Measurements from ENCODE around the gene SMIM9. TPM values are rescaled to one million over a fixed set of nuclear protein-coding genes. Genes with fewer than 3 reads are reported as not detected.
A peak's percentile ranks its signal among the peaks of the same experiment; 100 is the strongest.

SMIM9 gene
- total RNA-seq, 2 donors from 2014 or later, result not detected

- no peaks in the 10 kb centered on the region for H3K36me3 Mint-ChIP-seq (ENCODE audit: low read depth)
- no peak for DNase-seq
- H3K27ac Mint-ChIP-seq, result no peak overlapping the region
- H3K4me3 Mint-ChIP-seq, result no peak overlapping the region
- H3K27me3 Mint-ChIP-seq, result peaks cover under 1% of the 10 kb centered on the region
- H3K4me1 Mint-ChIP-seq, result peaks cover 3% of the 10 kb centered on the region
- no peak for ATAC-seq
- no peaks in the 10 kb centered on the region for H3K9me3 ChIP-seq (ENCODE audit: control insufficient read depth, low read length, poor library complexity, severe bottlenecking)
Measured at GRCh38 chrX:154806837-154807501, 27.5 kb downstream of the SMIM9 start.

- Mint-ChIP-seq H3K27ac (no peak overlapping the region), H3K4me1 (peaks cover 3% of the 10 kb centered on the region), H3K27me3 (no peaks in the 10 kb centered on the region)
Measured at GRCh38 chrX:154805696-154806091, 28.8 kb downstream of the SMIM9 start.

GRCh38 chrX:154804957-154805695 lies 29.3 kb downstream of the SMIM9 start, which contains the start of gene MPP1:
MPP1 (minus strand) TSS chrX:154805485; CDS start chrX:154805373, 112 bp downstream.
- Mint-ChIP-seq H3K4me1 (peaks cover 3% of the 10 kb centered on the region), H3K4me3 (peak within 1 kb of the TSS; percentile 84), H3K36me3 (ENCODE audit: low read depth) (no peaks in the 10 kb centered on the region), H3K27me3 (no peaks in the 10 kb centered on the region), H3K27ac (no peak within 1 kb of the TSS)
- no peaks in the 10 kb centered on the region for H3K9me3 ChIP-seq (ENCODE audit: control insufficient read depth, low read length, poor library complexity, severe bottlenecking)
- DNase-seq (peak; percentile 59 to 74 (median 63)), ATAC-seq (peak; percentile 99)

More at GRCh38 chrX:154805696-154806091, 28.8 kb downstream of the SMIM9 start:
- no peak for DNase-seq
- H3K9me3 ChIP-seq (ENCODE audit: control insufficient read depth, low read length, poor library complexity, severe bottlenecking), result no peaks in the 10 kb centered on the region
- no peaks in the 10 kb centered on the region for H3K36me3 Mint-ChIP-seq (ENCODE audit: low read depth)
- peak overlapping the region; percentile 84 for H3K4me3 Mint-ChIP-seq
- no peak for ATAC-seq

GRCh38 chrX:154804261-154804956 lies 30.1 kb downstream of the SMIM9 start:
- no peaks in the 10 kb centered on the region for H3K36me3 Mint-ChIP-seq (ENCODE audit: low read depth)
- H3K9me3 ChIP-seq (ENCODE audit: control insufficient read depth, low read length, poor library complexity, severe bottlenecking), result no peaks in the 10 kb centered on the region
- H3K4me3 Mint-ChIP-seq, result peak overlapping the region; percentile 84
- ATAC-seq (no peak), DNase-seq (no peak)
- H3K4me1 Mint-ChIP-seq, result peaks cover 3% of the 10 kb centered on the region
- no peak overlapping the region for H3K27ac Mint-ChIP-seq
- H3K27me3 Mint-ChIP-seq, result no peaks in the 10 kb centered on the region

- no peak overlapping the region for H3K27ac Mint-ChIP-seq
- no peak for ATAC-seq
- DNase-seq, result no peak
- no peaks in the 10 kb centered on the region for H3K9me3 ChIP-seq (ENCODE audit: control insufficient read depth, low read length, poor library complexity, severe bottlenecking)
- H3K27me3 Mint-ChIP-seq, result no peaks in the 10 kb centered on the region
- H3K4me1 Mint-ChIP-seq, result peaks cover 8% of the 10 kb centered on the region
- no peaks in the 10 kb centered on the region for H3K36me3 Mint-ChIP-seq (ENCODE audit: low read depth)
- H3K4me3 Mint-ChIP-seq, result no peak overlapping the region
Measured at GRCh38 chrX:154802947-154803346, 31.5 kb downstream of the SMIM9 start.

- H3K27me3 Mint-ChIP-seq, result no peaks in the 10 kb centered on the region
- peaks cover 8% of the 10 kb centered on the region for H3K4me1 Mint-ChIP-seq
- peak overlapping the region; percentile 34 for H3K27ac Mint-ChIP-seq
- DNase-seq (no peak), ATAC-seq (no peak)
- H3K4me3 Mint-ChIP-seq, result no peak overlapping the region
- no peaks in the 10 kb centered on the region for H3K9me3 ChIP-seq (ENCODE audit: control insufficient read depth, low read length, poor library complexity, severe bottlenecking)
- H3K36me3 Mint-ChIP-seq (ENCODE audit: low read depth), result no peaks in the 10 kb centered on the region
Measured at GRCh38 chrX:154800478-154801210, 33.8 kb downstream of the SMIM9 start.

- Mint-ChIP-seq H3K27me3 (no peaks in the 10 kb centered on the region), H3K4me1 (peaks cover 8% of the 10 kb centered on the region)
- ATAC-seq, result no peak
Measured at GRCh38 chrX:154799556-154800348, 34.7 kb downstream of the SMIM9 start.

GRCh38 chrX:154797006-154797405 lies 37.5 kb downstream of the SMIM9 start:
- Mint-ChIP-seq H3K4me3 (no peak overlapping the region), H3K27ac (no peak overlapping the region), H3K36me3 (ENCODE audit: low read depth) (no peaks in the 10 kb centered on the region), H3K27me3 (no peaks in the 10 kb centered on the region), H3K4me1 (peaks cover 4% of the 10 kb centered on the region)
- H3K9me3 ChIP-seq (ENCODE audit: control insufficient read depth, low read length, poor library complexity, severe bottlenecking), result no peaks in the 10 kb centered on the region
- no peak for ATAC-seq
- DNase-seq, result no peak

More at GRCh38 chrX:154799556-154800348, 34.7 kb downstream of the SMIM9 start:
- H3K9me3 ChIP-seq (ENCODE audit: control insufficient read depth, low read length, poor library complexity, severe bottlenecking), result no peaks in the 10 kb centered on the region
- no peak overlapping the region for H3K4me3 Mint-ChIP-seq
- H3K36me3 Mint-ChIP-seq (ENCODE audit: low read depth), result no peaks in the 10 kb centered on the region
- H3K27ac Mint-ChIP-seq, result peak overlapping the region; percentile 34
- DNase-seq, result no peak

- Mint-ChIP-seq H3K4me3 (no peak overlapping the region), H3K4me1 (peaks cover 4% of the 10 kb centered on the region), H3K27me3 (no peaks in the 10 kb centered on the region), H3K27ac (no peak overlapping the region), H3K36me3 (ENCODE audit: low read depth) (no peaks in the 10 kb centered on the region)
- ATAC-seq (no peak), DNase-seq (no peak)
- H3K9me3 ChIP-seq (ENCODE audit: control insufficient read depth, low read length, poor library complexity, severe bottlenecking), result no peaks in the 10 kb centered on the region
Measured at GRCh38 chrX:154795016-154795415, 39.4 kb downstream of the SMIM9 start.

GRCh38 chrX:154793084-154793795 lies 41.2 kb downstream of the SMIM9 start:
- ATAC-seq (no peak), DNase-seq (no peak)
- Mint-ChIP-seq H3K27me3 (no peaks in the 10 kb centered on the region), H3K36me3 (ENCODE audit: low read depth) (no peaks in the 10 kb centered on the region), H3K4me1 (no peaks in the 10 kb centered on the region), H3K4me3 (no peak overlapping the region), H3K27ac (no peak overlapping the region)
- H3K9me3 ChIP-seq (ENCODE audit: control insufficient read depth, low read length, poor library complexity, severe bottlenecking), result no peaks in the 10 kb centered on the region

- no peaks in the 10 kb centered on the region for H3K27me3 Mint-ChIP-seq
- no peak for ATAC-seq
Measured at GRCh38 chrX:154791939-154792338, 42.5 kb downstream of the SMIM9 start.

GRCh38 chrX:154791467-154791866 lies 43.0 kb downstream of the SMIM9 start:
- DNase-seq, result no peak
- no peaks in the 10 kb centered on the region for H3K9me3 ChIP-seq (ENCODE audit: control insufficient read depth, low read length, poor library complexity, severe bottlenecking)
- H3K4me1 Mint-ChIP-seq, result no peaks in the 10 kb centered on the region
- no peaks in the 10 kb centered on the region for H3K27me3 Mint-ChIP-seq
- no peak for ATAC-seq
- no peak overlapping the region for H3K4me3 Mint-ChIP-seq
- no peak overlapping the region for H3K27ac Mint-ChIP-seq
- H3K36me3 Mint-ChIP-seq (ENCODE audit: low read depth), result peaks cover 2% of the 10 kb centered on the region

More at GRCh38 chrX:154791939-154792338, 42.5 kb downstream of the SMIM9 start:
- Mint-ChIP-seq H3K27ac (no peak overlapping the region), H3K36me3 (ENCODE audit: low read depth) (peaks cover 2% of the 10 kb centered on the region), H3K4me3 (no peak overlapping the region), H3K4me1 (no peaks in the 10 kb centered on the region)
- no peaks in the 10 kb centered on the region for H3K9me3 ChIP-seq (ENCODE audit: control insufficient read depth, low read length, poor library complexity, severe bottlenecking)
- no peak for DNase-seq
